Colonic mucosa (tissue), 4 donors: ENCODE results near the gene DHDH. TPM values are rescaled to one million over a fixed set of nuclear protein-coding genes. Genes with fewer than 3 reads are reported as not detected.

Experiments
- DNase-seq: peaks from one replicate; pipeline ENCODE4 v3.0.0-alpha.2; 2020
- H3K27ac ChIP-seq: fragments of 200-600 bp; one replicate; pipeline ENCODE4 v1.8.0; 2021
- H3K27me3 ChIP-seq: fragments of 200-600 bp; one replicate; pipeline ENCODE4 v1.8.0; 2021
- H3K36me3 ChIP-seq: fragments of 200-600 bp; one replicate; pipeline ENCODE4 v1.8.0; 2021
- H3K4me1 ChIP-seq: fragments of 200-600 bp; one replicate; pipeline ENCODE4 v1.8.0; 2021; ENCODE audit warnings: mild to moderate bottlenecking
- H3K4me3 ChIP-seq: fragments of 200-600 bp; one replicate; pipeline ENCODE4 v1.8.0; 2021
- H3K9ac ChIP-seq, 2 donors: one replicate each; pipeline ENCODE4 v1.7.0; 2013; ENCODE audit warnings: control low read depth in 2 of 2, low read depth in 2 of 2, low read length in 2 of 2
- H3K9me3 ChIP-seq: fragments of 200-600 bp; one replicate; pipeline ENCODE4 v1.8.0; 2021
- CTCF ChIP-seq: fragments of 200-600 bp; IDR thresholded peaks from one replicate; pipeline ENCODE4 v1.8.0; 2022; ENCODE audit warnings: antibody characterized with exemption, mild to moderate bottlenecking
- intact Hi-C: fragments of 100-400 bp; cut with DNase I; formaldehyde crosslinking; loops from one replicate; pipeline ENCODE4 v1.14.1; 2022
- total RNA-seq, 2 donors: library from RNA; stranded (reverse); fragmentation: NEBNext Ultra II Directional in 1 of 2; extraction: Animal tissue kit (Norgen Biotek cat#: 25700) in 1 of 2; gene quantifications; one replicate each; pipeline ENCODE4 v1.2.1, GENCODE V29; 2021
- donor health status: healthy.
- donor health status: DM: no; HTN: no; CAD: no.
- donor health status: DM: no; HTN: no; CAD: no.

The DHDH gene
- total RNA-seq, 2 donors from 2014 or later, result 1.5 TPM; not detected in 1

- peaks cover 7% of the 10 kb centered on the region for H3K4me1 ChIP-seq
- no peaks in the 10 kb centered on the region for H3K27me3 ChIP-seq
- H3K27ac ChIP-seq, result peak overlapping the region; percentile 70
- no peaks in the 10 kb centered on the region for H3K36me3 ChIP-seq
- H3K4me3 ChIP-seq, result peak overlapping the region; percentile 79
- TF ChIP-seq CTCF, result no peak
- intact Hi-C loops, result no loop called here
- no peaks in the 10 kb centered on the region for H3K9me3 ChIP-seq
- H3K9ac ChIP-seq, result peak overlapping the region; percentile 96 to 97
- peak; percentile 22 for DNase-seq
These were observed 21.9 kb downstream of the DHDH start for GRCh38 chr19:48955308-48955958.

GRCh38 chr19:48958006-48958405, 24.5 kb downstream of the DHDH start:
- H3K27ac ChIP-seq, result no peak overlapping the region
- TF ChIP-seq CTCF, result no peak
- no peaks in the 10 kb centered on the region for H3K9me3 ChIP-seq
- intact Hi-C loops, result no loop called here
- H3K4me3 ChIP-seq, result no peak overlapping the region
- H3K36me3 ChIP-seq, result no peaks in the 10 kb centered on the region
- H3K9ac ChIP-seq, result no peak overlapping the region
- DNase-seq, result no peak
- no peaks in the 10 kb centered on the region for H3K27me3 ChIP-seq
- H3K4me1 ChIP-seq, result peaks cover 7% of the 10 kb centered on the region

GRCh38 chr19:48959341-48960239, 26.1 kb downstream of the DHDH start:
- no peak overlapping the region for H3K9ac ChIP-seq
- no peak for DNase-seq
- no peaks in the 10 kb centered on the region for H3K9me3 ChIP-seq
- TF ChIP-seq CTCF, result no peak
- no peak overlapping the region for H3K4me3 ChIP-seq
- no peaks in the 10 kb centered on the region for H3K36me3 ChIP-seq
- H3K27ac ChIP-seq, result peak overlapping the region; percentile 76
- intact Hi-C loops, result loop anchor here (10.0 kb wide), 1 partner anchor 85 kb away; the partner anchor contains the start of gene PPP1R15A
- peaks cover 7% of the 10 kb centered on the region for H3K4me1 ChIP-seq
- no peaks in the 10 kb centered on the region for H3K27me3 ChIP-seq

GRCh38 chr19:48961051-48961649, 27.7 kb downstream of the DHDH start:
- intact Hi-C loops, result loop anchor here (10.0 kb wide), 1 partner anchor 86 kb away; the partner anchor contains the start of gene PPP1R15A
- no peaks in the 10 kb centered on the region for H3K27me3 ChIP-seq
- H3K9me3 ChIP-seq, result no peaks in the 10 kb centered on the region
- DNase-seq, result no peak
- H3K36me3 ChIP-seq, result no peaks in the 10 kb centered on the region
- H3K4me3 ChIP-seq, result no peak overlapping the region
- peak overlapping the region; percentile 29 to 93 for H3K9ac ChIP-seq
- no peak for TF ChIP-seq CTCF
- H3K27ac ChIP-seq, result peak overlapping the region; percentile 76
- no peaks in the 10 kb centered on the region for H3K4me1 ChIP-seq

GRCh38 chr19:48961673-48962028, 28.2 kb downstream of the DHDH start:
- no peaks in the 10 kb centered on the region for H3K36me3 ChIP-seq
- TF ChIP-seq CTCF, result no peak
- no peaks in the 10 kb centered on the region for H3K9me3 ChIP-seq
- intact Hi-C loops, result loop anchor here (10.0 kb wide), 1 partner anchor 87 kb away; the partner anchor contains the start of gene PPP1R15A
- H3K27ac ChIP-seq, result peak overlapping the region; percentile 76
- H3K9ac ChIP-seq, result peak overlapping the region; percentile 70 to 93
- no peaks in the 10 kb centered on the region for H3K4me1 ChIP-seq
- DNase-seq, result no peak
- no peaks in the 10 kb centered on the region for H3K27me3 ChIP-seq
- H3K4me3 ChIP-seq, result no peak overlapping the region
